Upper lobe of right lung (tissue), 1 donor: Measurements from ENCODE around the gene HMGCL. TPM values are rescaled to one million over a fixed set of nuclear protein-coding genes. Genes with fewer than 3 reads are reported as not detected.
"Not testable (repeated sequence)": the region's sequence is repeated elsewhere in the genome, so short reads cannot be mapped to it uniquely, and the experiment has no call there.

Experiments
- ATAC-seq: fragments of 200-7000 bp; cut with Tn5 transposase; one replicate; pipeline ENCODE4 v1.9.1; 2020; ENCODE audit warnings: mild to moderate bottlenecking, moderate library complexity
- DNase-seq: peaks from one replicate; pipeline ENCODE4 v3.0.0-alpha.2; 2020
- H3K27ac ChIP-seq: fragments of 200-600 bp; one replicate; pipeline ENCODE4 v1.8.0; 2022
- H3K27me3 ChIP-seq: fragments of 200-600 bp; one replicate; pipeline ENCODE4 v1.8.0; 2022; ENCODE audit warnings: mild to moderate bottlenecking
- H3K36me3 ChIP-seq: fragments of 200-600 bp; one replicate; pipeline ENCODE4 v1.8.0; 2022
- H3K4me1 ChIP-seq: fragments of 200-600 bp; one replicate; pipeline ENCODE4 v1.8.0; 2022
- H3K4me3 ChIP-seq: fragments of 200-600 bp; one replicate; pipeline ENCODE4 v1.8.0; 2022; ENCODE audit warnings: mild to moderate bottlenecking
- H3K9me3 ChIP-seq: fragments of 200-600 bp; one replicate; pipeline ENCODE4 v1.8.0; 2022
- intact Hi-C: fragments of 100-400 bp; cut with DNase I; formaldehyde crosslinking; loops from one replicate; pipeline ENCODE4 v1.11.0; 2022
- total RNA-seq: library from RNA; stranded (reverse); fragmentation: NEBNext Ultra II Directional; extraction: Animal tissue kit (Norgen Biotek cat#: 25700); gene quantifications from one replicate; pipeline ENCODE4 v1.2.1, GENCODE V29; 2021
- TF ChIP-seq, protein P1 (sequence below): fragments of 200-600 bp; IDR thresholded peaks from one replicate; pipeline ENCODE4 v1.8.0; 2022; ENCODE audit warnings: antibody characterized with exemption
- donor health status: DM: no; HTN: yes; CAD: no; lungs with severe emphysema.

HMGCL gene
- total RNA-seq, 1 donor from 2014 or later = 40.1 TPM

DNA sequence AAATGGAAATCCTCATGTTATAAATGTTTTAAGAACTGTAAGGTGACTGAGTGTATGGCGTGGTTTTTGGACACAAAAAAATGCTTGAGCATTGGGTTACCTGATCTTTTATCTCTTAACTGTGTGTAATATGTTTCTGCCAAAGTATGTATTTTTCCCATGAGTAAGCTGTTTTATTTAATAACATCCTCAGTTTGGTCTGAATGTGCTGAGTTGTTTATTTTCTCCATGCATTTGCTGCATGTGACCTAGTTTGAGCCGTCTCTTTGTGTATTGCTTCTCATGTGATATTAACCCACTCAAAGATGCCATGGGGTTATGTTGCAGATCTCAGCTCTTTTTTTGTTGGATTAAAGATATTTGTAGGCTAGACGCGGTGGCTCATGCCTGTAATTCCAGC lies 40.4 kb downstream of the HMGCL start:
- H3K4me1 ChIP-seq = peaks cover 5% of the 10 kb centered on the region
- H3K4me3 ChIP-seq = no peak overlapping the region
- no peaks in the 10 kb centered on the region for H3K27me3 ChIP-seq
- ATAC-seq (no peak), DNase-seq (no peak)
- H3K36me3 ChIP-seq = peaks cover 84% of the 10 kb centered on the region
- intact Hi-C loops = no loop called here
- H3K9me3 ChIP-seq = no peaks in the 10 kb centered on the region
- TF ChIP-seq, protein P1, sequence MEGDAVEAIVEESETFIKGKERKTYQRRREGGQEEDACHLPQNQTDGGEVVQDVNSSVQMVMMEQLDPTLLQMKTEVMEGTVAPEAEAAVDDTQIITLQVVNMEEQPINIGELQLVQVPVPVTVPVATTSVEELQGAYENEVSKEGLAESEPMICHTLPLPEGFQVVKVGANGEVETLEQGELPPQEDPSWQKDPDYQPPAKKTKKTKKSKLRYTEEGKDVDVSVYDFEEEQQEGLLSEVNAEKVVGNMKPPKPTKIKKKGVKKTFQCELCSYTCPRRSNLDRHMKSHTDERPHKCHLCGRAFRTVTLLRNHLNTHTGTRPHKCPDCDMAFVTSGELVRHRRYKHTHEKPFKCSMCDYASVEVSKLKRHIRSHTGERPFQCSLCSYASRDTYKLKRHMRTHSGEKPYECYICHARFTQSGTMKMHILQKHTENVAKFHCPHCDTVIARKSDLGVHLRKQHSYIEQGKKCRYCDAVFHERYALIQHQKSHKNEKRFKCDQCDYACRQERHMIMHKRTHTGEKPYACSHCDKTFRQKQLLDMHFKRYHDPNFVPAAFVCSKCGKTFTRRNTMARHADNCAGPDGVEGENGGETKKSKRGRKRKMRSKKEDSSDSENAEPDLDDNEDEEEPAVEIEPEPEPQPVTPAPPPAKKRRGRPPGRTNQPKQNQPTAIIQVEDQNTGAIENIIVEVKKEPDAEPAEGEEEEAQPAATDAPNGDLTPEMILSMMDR = no peak
- no peak overlapping the region for H3K27ac ChIP-seq

DNA sequence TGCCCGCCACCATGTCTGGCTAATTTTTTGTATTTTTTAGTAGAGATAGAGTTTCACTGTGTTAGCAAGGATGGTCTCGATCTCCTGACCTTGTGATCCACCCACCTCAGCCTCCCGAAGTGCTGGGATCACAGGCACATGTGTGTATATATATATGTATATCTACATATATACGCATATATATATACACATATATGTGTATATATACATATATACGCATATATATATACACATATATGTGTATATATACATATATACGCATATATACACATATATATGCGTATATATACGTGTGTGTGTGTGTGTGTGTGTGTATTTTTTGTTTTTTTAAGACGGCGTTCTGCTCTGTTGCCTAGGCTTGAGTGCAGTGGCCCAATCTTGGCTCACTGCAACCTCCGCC lies 42.1 kb downstream of the HMGCL start:
- peaks cover 17% of the 10 kb centered on the region for H3K4me1 ChIP-seq
- H3K9me3 ChIP-seq, H3K4me3 ChIP-seq, H3K27me3 ChIP-seq, DNase-seq, H3K27ac ChIP-seq, intact Hi-C loops, ATAC-seq: not testable (repeated sequence)
- H3K36me3 ChIP-seq = peaks cover 80% of the 10 kb centered on the region

- DNase-seq (no peak), ATAC-seq (no peak)
- H3K4me1 ChIP-seq = peaks cover 28% of the 10 kb centered on the region
- TF ChIP-seq, protein P1 = no peak
- no peaks in the 10 kb centered on the region for H3K27me3 ChIP-seq
- H3K27ac ChIP-seq = no peak overlapping the region
- intact Hi-C loops = no loop called here
- peaks cover 47% of the 10 kb centered on the region for H3K36me3 ChIP-seq
- no peak overlapping the region for H3K4me3 ChIP-seq
- no peaks in the 10 kb centered on the region for H3K9me3 ChIP-seq
These were observed 45.3 kb downstream of the HMGCL start for GRCh38 chr1:23779826-23780371.

DNA sequence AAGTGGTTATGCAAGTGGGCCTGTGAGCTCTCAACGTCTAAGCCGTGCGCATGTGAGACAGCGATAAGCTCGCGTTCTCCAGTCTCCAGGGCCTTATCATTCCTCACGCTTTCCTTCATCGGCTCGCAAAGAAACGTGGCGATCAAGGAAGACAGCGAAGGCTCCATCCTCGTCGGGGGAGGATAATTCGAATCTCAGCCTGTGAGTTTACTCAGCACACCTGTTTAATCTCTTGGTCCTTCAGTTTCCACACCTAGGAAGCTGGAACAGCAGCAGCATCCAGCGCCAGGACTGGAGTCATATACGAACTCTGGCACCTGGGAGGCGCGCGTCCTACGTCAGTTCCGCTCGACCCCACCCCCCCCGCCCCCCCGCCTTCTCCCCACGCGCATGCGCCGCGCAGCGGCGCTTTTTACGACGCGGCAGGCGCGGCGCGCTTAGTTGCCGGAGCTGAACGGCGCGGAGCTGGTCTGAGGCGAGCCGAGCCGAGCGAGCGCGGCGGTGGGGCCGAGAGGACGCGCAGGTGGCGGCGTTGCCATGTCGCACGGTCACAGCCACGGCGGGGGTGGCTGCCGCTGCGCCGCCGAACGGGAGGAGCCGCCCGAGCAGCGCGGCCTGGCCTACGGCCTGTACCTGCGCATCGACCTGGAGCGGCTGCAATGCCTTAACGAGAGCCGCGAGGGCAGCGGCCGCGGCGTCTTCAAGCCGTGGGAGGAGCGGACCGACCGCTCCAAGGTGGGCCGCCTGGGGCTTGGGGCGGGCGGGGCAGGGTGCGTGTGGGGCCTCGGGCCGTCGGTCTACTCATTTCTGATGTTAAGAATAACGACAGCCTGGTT lies 47.0 kb downstream of the HMGCL start, which contains the start of gene PITHD1:
TSS of gene PITHD1 (plus strand) at position 440 of the 836 bp plus-strand sequence. CDS start at position 538, 98 bp downstream.
- DNase-seq (peak; percentile 92), ATAC-seq (peak; percentile 91)
- Histone ChIP-seq H3K27me3 (no peaks in the 10 kb centered on the region), H3K9me3 (no peaks in the 10 kb centered on the region), H3K36me3 (peaks cover 31% of the 10 kb centered on the region), H3K4me1 (peaks cover 28% of the 10 kb centered on the region), H3K27ac (peak within 1 kb of the TSS; percentile 95), H3K4me3 (peak within 1 kb of the TSS; percentile 82)
- intact Hi-C loops = no loop called here
- TF ChIP-seq, protein P1 = peak; percentile 3

GRCh38 chr1:23776217-23776616 lies 49.0 kb downstream of the HMGCL start:
- Histone ChIP-seq H3K4me3 (no peak overlapping the region), H3K4me1 (peaks cover 32% of the 10 kb centered on the region), H3K27me3 (no peaks in the 10 kb centered on the region), H3K36me3 (peaks cover 17% of the 10 kb centered on the region), H3K27ac (no peak overlapping the region), H3K9me3 (no peaks in the 10 kb centered on the region)
- ATAC-seq (no peak), DNase-seq (no peak)
- TF ChIP-seq, protein P1 = no peak
- intact Hi-C loops = no loop called here

GRCh38 chr1:23774174-23774880 lies 50.9 kb downstream of the HMGCL start:
- DNase-seq (peak; percentile 38), ATAC-seq (no peak)
- H3K36me3 ChIP-seq = no peaks in the 10 kb centered on the region
- no peaks in the 10 kb centered on the region for H3K9me3 ChIP-seq
- intact Hi-C loops = no loop called here
- no peaks in the 10 kb centered on the region for H3K27me3 ChIP-seq
- no peak overlapping the region for H3K4me3 ChIP-seq
- TF ChIP-seq, protein P1 = no peak
- peaks cover 22% of the 10 kb centered on the region for H3K4me1 ChIP-seq
- no peak overlapping the region for H3K27ac ChIP-seq
